Fibroblast of lung (primary cell): ENCODE measurements around the gene IMMP2L.

Experiments
- CTCF ChIP-seq, 2 donors: IDR thresholded peaks in 1 of 2; conservative IDR thresholded peaks in 1 of 2; 1 replicate in 1 of 2; 2 replicates in 1 of 2; pipeline ENCODE4 v1.5.1; 2011 to 2012; ENCODE audit warnings: low read length in 2 of 2, control low read depth in 1 of 2, inconsistent platforms in 1 of 2, low read depth in 1 of 2, mild to moderate bottlenecking in 1 of 2
- EZH2 ChIP-seq: IDR thresholded peaks from 2 replicates; pipeline ENCODE4 v1.5.1; 2012; ENCODE audit warnings: low read length, control low read depth, mild to moderate bottlenecking; ENCODE audit errors: missing control alignments

- TF ChIP-seq CTCF (conservative IDR thresholded peaks at IDR 0.05 in 1 of 2, IDR thresholded peaks at IDR 0.05 in 1 of 2; ENCODE audit: low read depth in 1 of 2, low read length in 2 of 2), result no peak
- no peak for TF ChIP-seq EZH2
Measured at GRCh38 chr7:111558991-111559390, 3.3 kb downstream of the IMMP2L start.
